CD4-positive, CD25-positive, alpha-beta regulatory T cell (primary cell): ENCODE results near the gene PTH. TPM values are rescaled to one million over a fixed set of nuclear protein-coding genes. Genes with fewer than 3 reads are reported as not detected.

Source experiments
- ATAC-seq, 2 donors: fragments of 150-1000 bp; cut with Tn5 transposase; one replicate each; pipeline ENCODE4 v1.10.0; 2021; ENCODE audit warnings: low read depth in 2 of 2, moderate number of reproducible peaks in 2 of 2, moderate library complexity in 1 of 2
- DNase-seq, 3 donors: peaks; one replicate each; pipeline versions ENCODE4 v3.0.0 to v3.0.0-alpha.2; 2012 to 2022; ENCODE audit warnings: mixed read lengths in 1 of 3
- H3K27ac ChIP-seq: one replicate; pipeline ENCODE4 v1.7.0; 2013; ENCODE audit warnings: mild to moderate bottlenecking, low read length; ENCODE audit not compliant: insufficient read depth, poor library complexity, severe bottlenecking
- H3K27me3 ChIP-seq: one replicate; pipeline ENCODE4 v1.7.0; 2013; ENCODE audit warnings: low read length; ENCODE audit not compliant: control insufficient read depth, insufficient read depth
- H3K36me3 ChIP-seq: one replicate; pipeline ENCODE4 v1.7.0; 2013; ENCODE audit warnings: mild to moderate bottlenecking, low read length, moderate library complexity; ENCODE audit not compliant: control insufficient read depth, insufficient read depth
- H3K4me1 ChIP-seq: 2 replicates; pipeline ENCODE4 v1.7.0; 2013; ENCODE audit warnings: mild to moderate bottlenecking, low read length; ENCODE audit not compliant: insufficient read depth, control insufficient read depth, poor library complexity, severe bottlenecking
- H3K4me3 ChIP-seq: one replicate; pipeline ENCODE4 v1.7.0; 2013; ENCODE audit warnings: low read depth, mild to moderate bottlenecking, low read length, moderate library complexity
- H3K9me3 ChIP-seq, 2 experiments: 1 replicate in 1 of 2; 2 replicates in 1 of 2; pipeline ENCODE4 v1.7.0; 2013; ENCODE audit warnings: low read length in 2 of 2, mild to moderate bottlenecking in 1 of 2, moderate library complexity in 1 of 2; ENCODE audit not compliant: control insufficient read depth in 2 of 2
- H3K27ac Mint-ChIP-seq, 3 donors: one replicate each; pipeline ENCODE4 v1.8.0; 2020 to 2022; ENCODE audit warnings: mild to moderate bottlenecking in 3 of 3, mixed read lengths in 3 of 3, moderate library complexity in 2 of 3
- H3K27me3 Mint-ChIP-seq: one replicate; pipeline ENCODE4 v1.8.0; 2022; ENCODE audit warnings: mild to moderate bottlenecking, mixed read lengths
- H3K36me3 Mint-ChIP-seq: one replicate; pipeline ENCODE4 v1.8.0; 2020; ENCODE audit warnings: mixed read lengths
- H3K4me1 Mint-ChIP-seq, 4 donors: one replicate each; pipeline ENCODE4 v1.8.0; 2020 to 2022; ENCODE audit warnings: mixed read lengths in 4 of 4, mild to moderate bottlenecking in 1 of 4
- H3K4me3 Mint-ChIP-seq, 4 donors: one replicate each; pipeline ENCODE4 v1.8.0; 2020 to 2022; ENCODE audit warnings: mild to moderate bottlenecking in 4 of 4, mixed read lengths in 4 of 4, moderate library complexity in 3 of 4
- H3K9me3 Mint-ChIP-seq, 7 donors: one replicate each; pipeline ENCODE4 v1.8.0; 2020 to 2022; ENCODE audit warnings: mixed read lengths in 7 of 7, mild to moderate bottlenecking in 3 of 7, moderate library complexity in 2 of 7
- polyA plus RNA-seq, 4 donors: library from polyadenylated mRNA; unstranded; fragments of 300-500 nt; fragmentation: Illumina TruSeq; gene quantifications; one replicate each; pipeline ENCODE4 v1.2.3, GENCODE V29; 2021
- total RNA-seq: library from RNA; stranded (reverse); gene quantifications from one replicate; pipeline ENCODE4 v1.2.3, GENCODE V29; 2022

Gene PTH
- total and polyA plus RNA-seq, 5 donors from 2014 or later = not detected

DNA sequence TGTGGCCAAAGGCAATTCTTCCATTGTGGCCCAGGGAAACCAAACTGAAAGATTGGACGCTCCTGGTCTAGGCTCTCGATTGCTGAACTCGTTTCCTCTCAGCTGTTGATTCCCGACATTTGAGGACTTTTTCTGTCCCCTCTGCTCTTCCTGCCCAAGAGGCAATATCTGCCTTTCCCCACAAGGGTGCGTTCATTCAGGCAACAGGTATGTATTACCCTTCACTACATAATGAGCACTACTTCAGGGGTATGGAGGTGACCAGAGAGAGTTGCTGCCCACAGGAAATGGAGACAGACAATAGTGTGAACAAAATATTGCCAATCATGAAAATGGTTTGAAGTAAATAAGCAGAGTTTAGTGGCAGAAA, 8.2 kb downstream of the PTH start:
- Mint-ChIP-seq H3K9me3 (peaks cover 0 to 2% (median 0%) of the 10 kb centered on the region in 7 donors), H3K27me3 (peaks cover 10% of the 10 kb centered on the region), H3K36me3 (no peaks in the 10 kb centered on the region), H3K27ac (peak overlapping the region in 2 of 3 donors; percentile 22 to 75), H3K4me3 (peak overlapping the region; percentile 62 to 89 (median 82)), H3K4me1 (peaks cover 2 to 10% (median 6%) of the 10 kb centered on the region in 4 donors)
- Histone ChIP-seq H3K4me3 (peak overlapping the region; percentile 67), H3K27me3 (no peaks in the 10 kb centered on the region), H3K27ac (peak overlapping the region; percentile 29), H3K9me3 (no peaks in the 10 kb centered on the region), H3K36me3 (no peaks in the 10 kb centered on the region), H3K4me1 (peaks cover 7% of the 10 kb centered on the region)
- ATAC-seq (peak; percentile 61 to 62), DNase-seq (peak in 2 of 3 donors; percentile 39 to 44)

DNA sequence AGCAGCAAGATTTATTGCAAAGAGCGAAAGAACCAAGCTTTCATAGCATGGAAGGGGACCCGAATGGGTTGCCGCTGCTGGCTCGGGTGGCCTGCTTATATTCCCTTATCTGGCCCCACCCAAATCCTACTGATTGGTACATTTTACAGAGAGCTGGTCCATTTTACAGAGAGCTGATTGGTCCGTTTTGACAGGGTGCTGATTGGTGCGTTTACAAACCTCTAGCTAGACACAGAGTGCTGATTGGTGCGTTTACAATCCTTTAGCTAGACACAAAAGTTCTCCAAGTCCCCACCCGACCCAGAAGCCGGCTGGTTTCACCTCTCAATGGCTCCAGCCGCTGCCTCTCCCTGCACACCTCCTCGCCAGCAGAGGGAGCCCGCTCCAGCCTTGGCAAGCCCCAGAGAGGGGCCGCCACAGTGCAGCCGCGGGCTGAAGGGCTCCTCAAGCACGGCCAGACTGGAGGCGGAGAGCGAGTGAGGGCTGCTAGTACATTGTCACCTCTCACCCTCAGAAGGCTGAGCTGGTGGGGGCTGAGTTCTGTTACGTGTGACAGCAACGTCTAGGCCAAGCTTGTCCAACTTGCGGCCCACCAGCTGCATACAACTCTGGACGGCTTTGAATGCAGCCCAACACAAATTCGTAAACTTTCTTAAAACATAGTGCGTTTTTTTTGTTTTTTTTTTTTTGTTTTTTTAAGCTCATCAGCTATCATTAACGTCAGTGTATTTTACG, 8.7 kb downstream of the PTH start:
- Mint-ChIP-seq H3K27me3 (peaks cover 14% of the 10 kb centered on the region), H3K4me3 (peak overlapping the region; percentile 62 to 89 (median 82)), H3K4me1 (peaks cover 2 to 10% (median 6%) of the 10 kb centered on the region in 4 donors), H3K27ac (peak overlapping the region in 2 of 3 donors; percentile 22 to 75), H3K36me3 (no peaks in the 10 kb centered on the region), H3K9me3 (peaks cover 0 to 4% (median 0%) of the 10 kb centered on the region in 7 donors)
- peak; percentile 40 to 69 (median 57) for DNase-seq
- ATAC-seq = peak; percentile 82 to 89
- no peak overlapping the region for H3K27ac ChIP-seq
- no peaks in the 10 kb centered on the region for H3K27me3 ChIP-seq
- peak overlapping the region; percentile 67 for H3K4me3 ChIP-seq
- no peaks in the 10 kb centered on the region for H3K36me3 ChIP-seq
- H3K4me1 ChIP-seq = peaks cover 7% of the 10 kb centered on the region
- no peaks in the 10 kb centered on the region for H3K9me3 ChIP-seq

DNA sequence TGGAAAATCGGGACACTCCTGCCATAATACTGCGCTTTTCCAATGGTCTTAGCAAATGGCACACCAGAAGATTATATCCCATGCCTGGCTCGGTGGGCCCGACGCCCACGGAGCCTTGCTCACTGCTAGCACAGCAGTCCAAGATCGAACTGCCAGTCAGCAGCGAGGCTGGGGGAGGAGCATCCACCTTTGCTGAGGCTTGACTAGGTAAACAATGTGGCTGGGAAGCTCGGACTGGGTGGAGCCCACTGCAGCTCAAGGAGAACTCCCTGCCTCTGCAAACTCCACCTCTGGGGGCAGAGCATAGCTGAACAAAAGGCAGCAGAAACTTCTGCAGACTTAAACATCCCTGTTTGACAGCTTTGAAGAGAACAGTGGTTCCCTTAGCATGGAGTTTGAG, 15.6 kb downstream of the PTH start:
- no peak overlapping the region for H3K4me3 Mint-ChIP-seq
- ATAC-seq = no peak

DNA sequence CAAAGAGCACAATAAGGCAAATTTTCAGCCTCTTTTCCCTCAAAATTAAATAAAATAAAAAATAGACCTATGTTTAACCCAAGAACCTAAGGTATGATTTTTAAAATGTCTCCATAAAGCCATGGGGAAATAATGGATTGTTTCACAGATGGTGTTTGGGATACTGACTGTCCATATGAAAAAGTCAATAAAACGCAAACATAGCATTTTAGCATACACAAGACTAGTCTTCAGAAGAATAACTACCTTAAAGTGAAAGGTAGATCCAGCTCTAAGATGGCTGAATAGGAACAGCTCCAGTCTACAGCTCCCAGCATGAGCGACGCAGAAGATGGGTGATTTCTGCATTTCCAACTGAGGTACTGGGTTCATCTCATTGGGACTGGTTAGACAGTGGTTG, 16.1 kb downstream of the PTH start:
- Mint-ChIP-seq H3K36me3 (no peaks in the 10 kb centered on the region), H3K27ac (no peak overlapping the region), H3K27me3 (peaks cover 27% of the 10 kb centered on the region), H3K4me3 (no peak overlapping the region), H3K9me3 (peaks cover 0 to 6% (median 0%) of the 10 kb centered on the region in 7 donors), H3K4me1 (no peaks in the 10 kb centered on the region)
- Histone ChIP-seq H3K4me1 (no peaks in the 10 kb centered on the region), H3K27me3 (peaks cover 12% of the 10 kb centered on the region), H3K9me3 (no peaks in the 10 kb centered on the region), H3K36me3 (no peaks in the 10 kb centered on the region), H3K4me3 (no peak overlapping the region), H3K27ac (no peak overlapping the region)
- DNase-seq (no peak), ATAC-seq (no peak)

More for the DNA sequence above, 15.6 kb downstream of the PTH start:
- Mint-ChIP-seq H3K4me1 (no peaks in the 10 kb centered on the region), H3K27me3 (peaks cover 22% of the 10 kb centered on the region), H3K36me3 (no peaks in the 10 kb centered on the region), H3K9me3 (peaks cover 0 to 6% (median 0%) of the 10 kb centered on the region in 7 donors), H3K27ac (no peak overlapping the region)
- Histone ChIP-seq H3K27me3 (peaks cover 12% of the 10 kb centered on the region), H3K4me3 (no peak overlapping the region), H3K9me3 (no peaks in the 10 kb centered on the region), H3K27ac (no peak overlapping the region), H3K4me1 (no peaks in the 10 kb centered on the region), H3K36me3 (no peaks in the 10 kb centered on the region)
- DNase-seq = no peak

DNA sequence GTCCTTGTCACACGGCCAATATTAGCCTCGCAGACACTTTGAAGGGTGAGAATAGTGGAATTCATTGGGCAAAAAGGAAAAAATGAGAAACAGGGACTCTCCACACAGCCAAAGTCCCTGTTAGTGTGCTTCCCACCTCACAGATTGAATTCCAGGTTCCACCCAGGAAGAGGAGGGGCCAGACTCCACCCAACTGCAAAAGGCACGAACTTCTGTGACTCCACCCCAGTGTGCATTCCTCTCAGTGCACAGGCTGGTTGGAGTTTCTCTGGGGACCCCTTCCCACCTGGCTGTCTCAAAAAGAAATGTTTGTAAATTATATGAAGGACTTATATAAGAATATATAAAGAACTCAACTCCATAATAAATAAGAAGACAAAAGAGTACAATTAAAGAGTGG, 20.7 kb downstream of the PTH start:
- DNase-seq (no peak), ATAC-seq (no peak)
- no peak overlapping the region for H3K27ac ChIP-seq
- no peaks in the 10 kb centered on the region for H3K4me1 Mint-ChIP-seq
- peaks cover 0 to 1% (median 0%) of the 10 kb centered on the region in 7 donors for H3K9me3 Mint-ChIP-seq
- H3K4me1 ChIP-seq = no peaks in the 10 kb centered on the region
- H3K27me3 ChIP-seq = peaks cover 16% of the 10 kb centered on the region
- no peaks in the 10 kb centered on the region for H3K36me3 Mint-ChIP-seq
- no peak overlapping the region for H3K4me3 Mint-ChIP-seq
- H3K27me3 Mint-ChIP-seq = peaks cover 31% of the 10 kb centered on the region
- H3K9me3 ChIP-seq = no peaks in the 10 kb centered on the region
- H3K4me3 ChIP-seq = no peak overlapping the region
- H3K27ac Mint-ChIP-seq = no peak overlapping the region
- no peaks in the 10 kb centered on the region for H3K36me3 ChIP-seq

DNA sequence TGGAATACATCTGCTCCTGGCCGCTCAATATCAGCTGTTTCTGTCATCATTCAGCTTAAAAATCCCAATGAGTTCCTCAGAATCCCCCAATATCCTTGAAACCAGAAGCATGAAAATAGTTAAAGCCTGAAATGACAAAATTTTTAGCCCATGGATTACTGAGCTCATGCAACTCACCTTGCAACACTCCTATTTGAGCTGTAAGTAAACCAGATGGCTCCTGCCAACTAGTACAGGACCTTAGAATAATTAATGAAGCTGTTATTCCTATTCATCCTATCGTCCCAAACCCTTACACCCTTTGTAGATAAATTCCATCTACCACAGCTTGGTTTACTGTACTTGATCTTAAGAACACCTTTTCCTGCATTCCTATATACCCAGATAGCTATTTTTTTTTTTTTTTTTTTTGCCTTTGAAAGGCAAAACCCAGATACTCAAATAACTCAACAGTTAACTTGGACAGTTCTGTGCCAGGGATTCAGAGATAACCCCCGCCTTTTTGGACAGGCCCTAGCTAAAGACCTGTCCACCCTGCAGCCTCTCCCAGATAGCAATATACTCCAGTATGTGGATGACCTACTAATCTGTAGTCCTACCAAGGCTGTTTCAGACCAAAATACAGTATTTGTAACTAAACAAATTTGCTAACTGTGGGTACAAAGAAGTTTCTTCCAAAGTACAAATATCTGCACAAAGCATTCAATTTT, 22.6 kb downstream of the PTH start:
- H3K4me1 Mint-ChIP-seq = no peaks in the 10 kb centered on the region
- no peak overlapping the region for H3K27ac Mint-ChIP-seq
- Histone ChIP-seq H3K36me3 (no peaks in the 10 kb centered on the region), H3K9me3 (no peaks in the 10 kb centered on the region), H3K27ac (no peak overlapping the region), H3K4me3 (no peak overlapping the region), H3K4me1 (no peaks in the 10 kb centered on the region), H3K27me3 (peaks cover 18% of the 10 kb centered on the region)
- peaks cover 40% of the 10 kb centered on the region for H3K27me3 Mint-ChIP-seq
- no peak overlapping the region for H3K4me3 Mint-ChIP-seq
- no peak for ATAC-seq
- H3K9me3 Mint-ChIP-seq = peaks cover 0 to 1% (median 0%) of the 10 kb centered on the region in 7 donors
- no peaks in the 10 kb centered on the region for H3K36me3 Mint-ChIP-seq
- DNase-seq = no peak

DNA sequence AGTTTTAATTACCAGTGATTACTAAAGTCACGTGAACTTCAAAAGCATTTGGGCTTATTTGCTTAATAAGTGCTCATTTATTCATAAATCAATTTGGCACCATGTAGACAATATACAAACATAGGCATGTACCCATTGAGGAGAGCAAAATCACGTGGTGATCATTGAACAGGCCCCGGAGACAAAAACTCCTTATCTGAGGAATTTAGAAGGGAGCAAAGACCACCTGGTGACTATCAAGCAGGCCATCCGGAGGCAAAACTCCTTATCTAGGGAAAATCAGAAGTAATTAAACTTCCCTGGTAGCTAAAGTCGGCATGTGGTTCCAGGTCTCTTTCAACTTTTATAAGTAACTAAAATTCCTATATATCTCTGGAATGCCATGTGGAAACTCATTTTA, 27.0 kb downstream of the PTH start:
- Histone ChIP-seq H3K4me1 (peaks cover 2% of the 10 kb centered on the region), H3K4me3 (no peak overlapping the region), H3K9me3 (no peaks in the 10 kb centered on the region), H3K27ac (no peak overlapping the region), H3K27me3 (peaks cover 18% of the 10 kb centered on the region), H3K36me3 (no peaks in the 10 kb centered on the region)
- H3K9me3 Mint-ChIP-seq = no peaks in the 10 kb centered on the region
- H3K27ac Mint-ChIP-seq = no peak overlapping the region
- H3K4me1 Mint-ChIP-seq = peaks cover 1 to 11% (median 8%) of the 10 kb centered on the region in 4 donors
- peaks cover 35% of the 10 kb centered on the region for H3K27me3 Mint-ChIP-seq
- no peak for ATAC-seq
- no peaks in the 10 kb centered on the region for H3K36me3 Mint-ChIP-seq
- H3K4me3 Mint-ChIP-seq = no peak overlapping the region
- DNase-seq = no peak
